GM20000 (cell line): ENCODE data around the gene CAPZB.

Experiments
- DNase-seq: peaks from one replicate; pipeline ENCODE4 v3.0.0; 2012; ENCODE audit warnings: low spot score
- CTCF ChIP-seq: IDR thresholded peaks from 2 replicates; pipeline ENCODE4 v1.5.1; 2012; ENCODE audit warnings: mild to moderate bottlenecking, control low read depth; ENCODE audit errors: extremely low read depth, missing control alignments

CAPZB gene

GRCh38 chr1:19460535-19461219 lies 24.7 kb downstream of the CAPZB start:
- DNase-seq: no peak
- TF ChIP-seq CTCF: no peak

GRCh38 chr1:19458815-19459417 lies 26.4 kb downstream of the CAPZB start:
- DNase-seq: no peak
- no peak for TF ChIP-seq CTCF

DNA sequence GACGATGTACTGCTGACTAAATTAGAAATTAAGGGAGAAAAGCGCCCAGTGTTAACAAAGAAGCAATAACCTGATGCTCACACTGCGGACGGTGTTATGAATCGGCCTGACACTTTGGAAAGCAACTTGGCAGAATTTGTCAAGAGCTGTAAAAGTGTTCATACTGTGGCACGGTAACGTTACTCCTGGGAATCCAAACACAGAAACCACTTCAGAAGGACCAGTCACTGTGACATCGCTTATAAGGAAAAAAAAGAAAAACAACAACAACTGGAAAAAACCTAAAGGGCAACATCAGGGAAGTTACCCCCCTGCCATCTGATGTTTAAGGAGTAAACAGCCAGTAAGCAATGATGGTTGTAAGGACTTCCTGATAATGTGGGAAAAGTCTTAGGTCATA lies 27.7 kb downstream of the CAPZB start:
- DNase-seq: no peak
- TF ChIP-seq CTCF: no peak

GRCh38 chr1:19456968-19457441 lies 28.3 kb downstream of the CAPZB start:
- TF ChIP-seq CTCF: no peak
- DNase-seq: no peak

DNA sequence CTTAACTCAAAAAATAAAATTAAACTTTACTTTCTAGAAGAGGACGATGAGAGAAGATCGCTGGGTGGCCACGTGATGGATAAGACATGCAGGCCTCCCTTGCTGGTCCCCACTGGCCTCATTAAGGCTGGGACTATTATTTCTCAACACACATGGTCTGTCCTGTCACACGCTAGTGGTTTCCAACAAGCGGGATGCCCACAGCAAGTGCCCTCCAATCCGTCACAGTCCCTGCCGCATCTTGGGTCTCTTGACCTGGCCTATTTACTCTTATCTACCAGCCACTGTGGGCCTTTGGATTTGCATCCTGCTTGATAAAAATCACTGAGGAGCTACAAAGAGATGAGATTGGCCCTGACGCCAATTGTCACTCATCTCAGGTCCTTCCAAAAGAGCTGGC lies 30.0 kb downstream of the CAPZB start:
- no peak for DNase-seq
- TF ChIP-seq CTCF: no peak

- no peak for DNase-seq
- TF ChIP-seq CTCF: no peak
Observed at GRCh38 chr1:19454265-19455146, 30.8 kb downstream of the CAPZB start.

DNA sequence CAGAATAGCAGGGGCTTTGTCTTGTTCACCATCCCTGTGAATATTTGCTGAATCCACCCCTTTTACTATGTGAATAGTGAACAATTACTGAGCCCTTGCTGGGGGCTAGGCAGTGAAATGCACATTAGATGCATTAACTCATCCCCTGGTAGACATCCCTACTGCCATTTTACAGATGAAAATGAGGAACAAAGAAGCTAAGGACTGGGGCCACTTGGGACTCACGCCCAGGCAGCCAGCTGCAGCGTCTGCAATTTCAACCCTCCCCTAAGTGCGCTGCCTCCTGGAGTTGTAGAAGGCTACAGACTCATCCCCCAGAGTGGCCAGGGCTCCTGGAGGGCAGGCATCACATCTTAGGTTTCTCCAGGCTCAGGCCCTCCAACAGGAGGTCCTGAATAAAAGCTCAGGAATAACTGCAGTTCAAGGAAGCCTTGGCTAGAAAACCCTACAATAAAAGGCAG lies 31.6 kb downstream of the CAPZB start:
- no peak for TF ChIP-seq CTCF
- no peak for DNase-seq
